Skeletal muscle satellite cell (primary cell): ENCODE results near the gene HEG1.
A peak's percentile ranks its signal among the peaks of the same experiment; 100 is the strongest.

ENCODE experiments used
- H3K27me3 ChIP-seq: 2 replicates; pipeline ENCODE4 v1.7.0; 2013; ENCODE audit warnings: low read length; ENCODE audit not compliant: control insufficient read depth, insufficient read depth
- H3K36me3 ChIP-seq: 2 replicates; pipeline ENCODE4 v1.7.0; 2013; ENCODE audit warnings: mild to moderate bottlenecking, control low read depth, low read length; ENCODE audit not compliant: insufficient read depth
- H3K4me1 ChIP-seq: 2 replicates; pipeline ENCODE4 v1.7.0; 2013; ENCODE audit warnings: low read length; ENCODE audit not compliant: control insufficient read depth, insufficient read depth
- H3K4me2 ChIP-seq: 2 replicates; pipeline ENCODE4 v1.7.0; 2013; ENCODE audit warnings: mild to moderate bottlenecking, low read length
- H3K4me3 ChIP-seq: 2 replicates; pipeline ENCODE4 v1.7.0; 2013; ENCODE audit warnings: low read length
- H3K9ac ChIP-seq: 2 replicates; pipeline ENCODE4 v1.7.0; 2013; ENCODE audit warnings: mild to moderate bottlenecking, low read depth, low read length, moderate library complexity
- H3K9me3 ChIP-seq: replicated peaks from 2 replicates; pipeline ENCODE4 v1.7.0; 2013; ENCODE audit warnings: mild to moderate bottlenecking, control low read depth, low read length

The HEG1 gene

GRCh38 chr3:125069452-125069851, 13.7 kb upstream of the HEG1 start:
- H3K9ac ChIP-seq: no peak overlapping the region
- no peaks in the 10 kb centered on the region for H3K36me3 ChIP-seq
- no peaks in the 10 kb centered on the region for H3K27me3 ChIP-seq
- H3K4me3 ChIP-seq: no peak overlapping the region
- no peaks in the 10 kb centered on the region for H3K4me1 ChIP-seq
- H3K4me2 ChIP-seq: no peak overlapping the region
- H3K9me3 ChIP-seq: no peaks in the 10 kb centered on the region

GRCh38 chr3:125068265-125068664, 12.5 kb upstream of the HEG1 start:
- no peak overlapping the region for H3K9ac ChIP-seq
- H3K4me1 ChIP-seq: peaks cover 8% of the 10 kb centered on the region
- no peaks in the 10 kb centered on the region for H3K36me3 ChIP-seq
- H3K4me2 ChIP-seq: no peak overlapping the region
- no peak overlapping the region for H3K4me3 ChIP-seq
- H3K27me3 ChIP-seq: no peaks in the 10 kb centered on the region
- no peaks in the 10 kb centered on the region for H3K9me3 ChIP-seq

GRCh38 chr3:125067225-125067624, 11.4 kb upstream of the HEG1 start:
- Histone ChIP-seq H3K4me3 (no peak overlapping the region), H3K4me1 (peaks cover 18% of the 10 kb centered on the region), H3K27me3 (no peaks in the 10 kb centered on the region)

GRCh38 chr3:125062904-125063618, 7.3 kb upstream of the HEG1 start:
- Histone ChIP-seq H3K27me3 (no peaks in the 10 kb centered on the region), H3K9me3 (no peaks in the 10 kb centered on the region), H3K4me2 (peak overlapping the region; percentile 34), H3K4me1 (peaks cover 28% of the 10 kb centered on the region), H3K36me3 (no peaks in the 10 kb centered on the region), H3K9ac (peak overlapping the region; percentile 47), H3K4me3 (peak overlapping the region; percentile 19)

More at GRCh38 chr3:125067225-125067624, 11.4 kb upstream of the HEG1 start:
- Histone ChIP-seq H3K36me3 (no peaks in the 10 kb centered on the region), H3K4me2 (no peak overlapping the region), H3K9me3 (no peaks in the 10 kb centered on the region), H3K9ac (no peak overlapping the region)

GRCh38 chr3:125061646-125062045, 5.8 kb upstream of the HEG1 start:
- H3K27me3 ChIP-seq: no peaks in the 10 kb centered on the region
- H3K9me3 ChIP-seq: no peaks in the 10 kb centered on the region
- H3K36me3 ChIP-seq: no peaks in the 10 kb centered on the region
- no peak overlapping the region for H3K4me3 ChIP-seq
- peaks cover 38% of the 10 kb centered on the region for H3K4me1 ChIP-seq
- H3K4me2 ChIP-seq: no peak overlapping the region
- no peak overlapping the region for H3K9ac ChIP-seq

- Histone ChIP-seq H3K9me3 (no peaks in the 10 kb centered on the region), H3K9ac (no peak overlapping the region), H3K27me3 (no peaks in the 10 kb centered on the region), H3K4me2 (no peak overlapping the region), H3K4me1 (peaks cover 43% of the 10 kb centered on the region), H3K4me3 (no peak overlapping the region), H3K36me3 (no peaks in the 10 kb centered on the region)
Measured at GRCh38 chr3:125061170-125061569, 5.4 kb upstream of the HEG1 start.

- no peaks in the 10 kb centered on the region for H3K27me3 ChIP-seq
- no peak overlapping the region for H3K4me2 ChIP-seq
- H3K36me3 ChIP-seq: no peaks in the 10 kb centered on the region
- no peak overlapping the region for H3K9ac ChIP-seq
- H3K4me3 ChIP-seq: no peak overlapping the region
- H3K4me1 ChIP-seq: peaks cover 44% of the 10 kb centered on the region
- no peaks in the 10 kb centered on the region for H3K9me3 ChIP-seq
Measured at GRCh38 chr3:125059488-125060245, 3.9 kb upstream of the HEG1 start.

- no peaks in the 10 kb centered on the region for H3K36me3 ChIP-seq
- H3K9ac ChIP-seq: no peak overlapping the region
- H3K4me1 ChIP-seq: peaks cover 48% of the 10 kb centered on the region
- H3K27me3 ChIP-seq: no peaks in the 10 kb centered on the region
- H3K4me3 ChIP-seq: no peak overlapping the region
- H3K9me3 ChIP-seq: no peaks in the 10 kb centered on the region
- H3K4me2 ChIP-seq: no peak overlapping the region
Measured at GRCh38 chr3:125058959-125059358, 3.2 kb upstream of the HEG1 start.

- Histone ChIP-seq H3K4me2 (no peak overlapping the region), H3K9me3 (no peaks in the 10 kb centered on the region), H3K36me3 (no peaks in the 10 kb centered on the region), H3K4me1 (peaks cover 48% of the 10 kb centered on the region), H3K9ac (no peak overlapping the region), H3K27me3 (no peaks in the 10 kb centered on the region), H3K4me3 (no peak overlapping the region)
Measured at GRCh38 chr3:125058529-125058928, 2.7 kb upstream of the HEG1 start.

- Histone ChIP-seq H3K4me1 (peaks cover 48% of the 10 kb centered on the region), H3K36me3 (no peaks in the 10 kb centered on the region), H3K4me3 (no peak overlapping the region), H3K9me3 (no peaks in the 10 kb centered on the region), H3K27me3 (no peaks in the 10 kb centered on the region), H3K9ac (no peak overlapping the region), H3K4me2 (peak overlapping the region; percentile 87)
Measured at GRCh38 chr3:125057186-125057850, 1.5 kb upstream of the HEG1 start.

- Histone ChIP-seq H3K9ac (peak overlapping the region; percentile 87), H3K9me3 (no peaks in the 10 kb centered on the region), H3K4me1 (peaks cover 50% of the 10 kb centered on the region), H3K4me2 (peak overlapping the region; percentile 87), H3K36me3 (no peaks in the 10 kb centered on the region), H3K4me3 (peak overlapping the region; percentile 77), H3K27me3 (no peaks in the 10 kb centered on the region)
Measured at GRCh38 chr3:125055331-125055912, 375 bp downstream of the HEG1 start.
